Measurements from ENCODE around the gene TNFSF13B.
"Not testable (repeated sequence)": the region's sequence is repeated elsewhere in the genome, so short reads cannot be mapped to it uniquely, and the experiment has no call there.

Gene TNFSF13B

DNA sequence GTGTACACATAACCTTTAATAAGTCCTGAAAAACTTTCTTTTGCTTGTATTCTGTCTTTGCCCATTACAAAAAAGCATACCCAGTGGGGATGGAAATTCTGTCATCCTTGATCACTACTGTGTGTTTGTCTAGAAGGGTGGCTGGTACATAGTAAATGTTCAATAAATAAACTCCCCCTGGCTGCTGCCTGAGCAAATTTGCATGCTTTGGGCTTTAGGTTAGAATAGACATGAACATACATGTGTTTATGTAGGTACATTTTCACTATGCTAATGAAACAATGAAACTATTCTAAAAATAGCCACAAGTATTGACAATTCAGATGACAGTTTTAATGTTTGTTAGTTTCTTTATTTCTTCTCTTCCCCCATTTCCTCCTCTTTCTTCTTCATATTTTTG, 36.1 kb downstream of the TNFSF13B start:
- Histone ChIP-seq H3K9ac (ENCODE audit: low read length) (no peak overlapping the region), H4K91ac (ENCODE audit: low read length) (no peak overlapping the region), H3K36me3 (ENCODE audit: control insufficient read depth in 1 of 2, insufficient read depth in 2 of 2, low read depth in 1 of 2, low read length in 2 of 2) (no peaks in the 10 kb centered on the region), H3K18ac (ENCODE audit: low read depth in 1 of 2, low read length in 2 of 2) (no peak overlapping the region), H3K23ac (ENCODE audit: low read length in 2 of 2) (no peak overlapping the region), H2BK15ac (ENCODE audit: low read depth, poor library complexity, severe bottlenecking) (no peak overlapping the region), H2AK5ac (ENCODE audit: low read length, severe bottlenecking) (no peak overlapping the region), H3K4ac (ENCODE audit: low read depth in 1 of 2, low read length in 2 of 2) (no peak overlapping the region), H3K4me1 (ENCODE audit: control insufficient read depth, insufficient read depth, low read depth, low read length) (no peaks in the 10 kb centered on the region), H2BK12ac (ENCODE audit: low read length in 2 of 2) (no peak overlapping the region), H2AFZ (ENCODE audit: low read depth, low read length) (no peak overlapping the region), H3K14ac (ENCODE audit: low read length in 2 of 2) (no peak overlapping the region), H3K79me1 (replicated peaks; ENCODE audit: low read length, poor library complexity, severe bottlenecking) (no peaks in the 10 kb centered on the region), H2BK120ac (ENCODE audit: low read depth, low read length) (no peak overlapping the region), H3K27me3 (ENCODE audit: control insufficient read depth in 1 of 2, insufficient read depth in 1 of 2, low read length in 2 of 2) (no peaks in the 10 kb centered on the region), H3K9me3 (ENCODE audit: control insufficient read depth, low read length) (no peaks in the 10 kb centered on the region), H3K27ac (ENCODE audit: low read length, poor library complexity, severe bottlenecking) (no peak overlapping the region), H3K4me2 (ENCODE audit: low read length, poor library complexity, severe bottlenecking) (no peak overlapping the region), H2BK5ac (ENCODE audit: low read depth, low read length, poor library complexity, severe bottlenecking) (no peak overlapping the region), H3K4me3 (ENCODE audit: insufficient read depth in 1 of 2, low read depth in 1 of 2, low read length in 2 of 2) (no peak overlapping the region), H4K8ac (ENCODE audit: low read length) (no peak overlapping the region)
- no peak for DNase-seq

DNA sequence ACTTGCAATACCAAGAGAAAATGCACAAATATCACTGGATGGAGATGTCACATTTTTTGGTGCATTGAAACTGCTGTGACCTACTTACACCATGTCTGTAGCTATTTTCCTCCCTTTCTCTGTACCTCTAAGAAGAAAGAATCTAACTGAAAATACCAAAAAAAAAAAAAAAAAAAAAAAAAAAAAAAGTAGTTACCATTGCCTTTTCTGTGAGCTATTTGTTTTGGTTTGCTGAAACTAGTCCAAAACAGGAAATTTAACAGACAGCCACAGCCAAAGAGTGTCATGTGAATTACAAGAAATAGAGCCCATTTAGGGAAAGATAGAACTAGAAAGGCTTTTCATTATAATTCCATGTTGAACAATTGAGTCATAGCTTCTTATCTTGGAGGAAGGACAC, 37.3 kb downstream of the TNFSF13B start:
- no peak overlapping the region for H3K4me2 ChIP-seq (ENCODE audit: low read length, poor library complexity, severe bottlenecking)
- DNase-seq = no peak
- no peaks in the 10 kb centered on the region for H3K79me1 ChIP-seq (replicated peaks; ENCODE audit: low read length, poor library complexity, severe bottlenecking)
- no peak overlapping the region for H2BK15ac ChIP-seq (ENCODE audit: low read depth, poor library complexity, severe bottlenecking)
- no peak overlapping the region for H4K91ac ChIP-seq (ENCODE audit: low read length)
- no peak overlapping the region for H3K9ac ChIP-seq (ENCODE audit: low read length)
- H3K4me3 ChIP-seq (ENCODE audit: insufficient read depth in 1 of 2, low read depth in 1 of 2, low read length in 2 of 2) = no peak overlapping the region
- no peak overlapping the region for H3K23ac ChIP-seq (ENCODE audit: low read length in 2 of 2)
- no peak overlapping the region for H2BK12ac ChIP-seq (ENCODE audit: low read length in 2 of 2)
- no peaks in the 10 kb centered on the region for H3K9me3 ChIP-seq (ENCODE audit: control insufficient read depth, low read length)
- no peaks in the 10 kb centered on the region for H3K36me3 ChIP-seq (ENCODE audit: control insufficient read depth in 1 of 2, insufficient read depth in 2 of 2, low read depth in 1 of 2, low read length in 2 of 2)
- H3K27ac ChIP-seq (ENCODE audit: low read length, poor library complexity, severe bottlenecking) = no peak overlapping the region
- no peak overlapping the region for H3K4ac ChIP-seq (ENCODE audit: low read depth in 1 of 2, low read length in 2 of 2)
- H2AFZ ChIP-seq (ENCODE audit: low read depth, low read length) = no peak overlapping the region
- H3K18ac ChIP-seq (ENCODE audit: low read depth in 1 of 2, low read length in 2 of 2) = no peak overlapping the region
- H3K27me3 ChIP-seq (ENCODE audit: control insufficient read depth in 1 of 2, insufficient read depth in 1 of 2, low read length in 2 of 2) = no peaks in the 10 kb centered on the region
- no peak overlapping the region for H2BK120ac ChIP-seq (ENCODE audit: low read depth, low read length)
- H2BK5ac ChIP-seq (ENCODE audit: low read depth, low read length, poor library complexity, severe bottlenecking) = no peak overlapping the region
- H4K8ac ChIP-seq (ENCODE audit: low read length) = no peak overlapping the region
- H3K14ac ChIP-seq (ENCODE audit: low read length in 2 of 2) = no peak overlapping the region
- no peak overlapping the region for H2AK5ac ChIP-seq (ENCODE audit: low read length, severe bottlenecking)
- H3K4me1 ChIP-seq (ENCODE audit: control insufficient read depth, insufficient read depth, low read depth, low read length) = no peaks in the 10 kb centered on the region

DNA sequence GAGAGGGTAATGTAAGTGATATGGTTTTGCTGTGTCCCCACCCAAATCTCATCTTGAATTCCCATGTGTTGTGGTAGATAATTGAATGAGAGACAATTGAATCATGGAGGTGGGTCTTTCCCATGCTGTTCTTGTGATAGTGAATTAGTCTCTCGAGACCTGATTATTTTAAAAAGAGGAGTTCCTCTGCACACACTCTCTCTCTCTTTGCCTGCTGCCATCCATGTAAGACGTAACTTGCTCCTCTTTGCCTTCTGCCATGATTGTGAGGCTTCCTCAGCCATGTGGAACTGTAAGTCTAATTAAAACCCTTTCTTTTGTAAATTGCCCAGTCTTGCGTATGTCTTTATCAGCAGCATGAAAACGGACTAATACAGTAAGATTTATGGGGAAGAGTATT, 42.1 kb downstream of the TNFSF13B start:
- not testable (repeated sequence) for H3K79me1 ChIP-seq (replicated peaks; ENCODE audit: low read length, poor library complexity, severe bottlenecking); H2AK5ac ChIP-seq (ENCODE audit: low read length, severe bottlenecking); H2BK5ac ChIP-seq (ENCODE audit: low read depth, low read length, poor library complexity, severe bottlenecking); H3K27me3 ChIP-seq (ENCODE audit: control insufficient read depth in 1 of 2, insufficient read depth in 1 of 2, low read length in 2 of 2); H4K91ac ChIP-seq (ENCODE audit: low read length); H3K23ac ChIP-seq (ENCODE audit: low read length in 2 of 2); H2AFZ ChIP-seq (ENCODE audit: low read depth, low read length); H3K4me1 ChIP-seq (ENCODE audit: control insufficient read depth, insufficient read depth, low read depth, low read length); H3K14ac ChIP-seq (ENCODE audit: low read length in 2 of 2); H3K9ac ChIP-seq (ENCODE audit: low read length); H3K4me2 ChIP-seq (ENCODE audit: low read length, poor library complexity, severe bottlenecking); H2BK15ac ChIP-seq (ENCODE audit: low read depth, poor library complexity, severe bottlenecking); H3K9me3 ChIP-seq (ENCODE audit: control insufficient read depth, low read length); H2BK120ac ChIP-seq (ENCODE audit: low read depth, low read length); H3K4ac ChIP-seq (ENCODE audit: low read depth in 1 of 2, low read length in 2 of 2); H3K4me3 ChIP-seq (ENCODE audit: insufficient read depth in 1 of 2, low read depth in 1 of 2, low read length in 2 of 2); DNase-seq; H3K18ac ChIP-seq (ENCODE audit: low read depth in 1 of 2, low read length in 2 of 2); H2BK12ac ChIP-seq (ENCODE audit: low read length in 2 of 2); H3K27ac ChIP-seq (ENCODE audit: low read length, poor library complexity, severe bottlenecking); H4K8ac ChIP-seq (ENCODE audit: low read length); H3K36me3 ChIP-seq (ENCODE audit: control insufficient read depth in 1 of 2, insufficient read depth in 2 of 2, low read depth in 1 of 2, low read length in 2 of 2)
- 93% methylated on average over 3 of the region's 4 CpGs for WGBS

- Histone ChIP-seq H2AFZ (ENCODE audit: low read depth, low read length) (no peak overlapping the region), H3K9me3 (ENCODE audit: control insufficient read depth, low read length) (no peaks in the 10 kb centered on the region), H4K8ac (ENCODE audit: low read length) (no peak overlapping the region), H3K4me1 (ENCODE audit: control insufficient read depth, insufficient read depth, low read depth, low read length) (no peaks in the 10 kb centered on the region), H3K4ac (ENCODE audit: low read depth in 1 of 2, low read length in 2 of 2) (no peak overlapping the region), H2AK5ac (ENCODE audit: low read length, severe bottlenecking) (no peak overlapping the region), H3K9ac (ENCODE audit: low read length) (no peak overlapping the region), H3K36me3 (ENCODE audit: control insufficient read depth in 1 of 2, insufficient read depth in 2 of 2, low read depth in 1 of 2, low read length in 2 of 2) (no peaks in the 10 kb centered on the region), H4K91ac (ENCODE audit: low read length) (no peak overlapping the region), H3K27ac (ENCODE audit: low read length, poor library complexity, severe bottlenecking) (no peak overlapping the region), H3K27me3 (ENCODE audit: control insufficient read depth in 1 of 2, insufficient read depth in 1 of 2, low read length in 2 of 2) (no peaks in the 10 kb centered on the region), H3K18ac (ENCODE audit: low read depth in 1 of 2, low read length in 2 of 2) (no peak overlapping the region), H3K79me1 (replicated peaks; ENCODE audit: low read length, poor library complexity, severe bottlenecking) (no peaks in the 10 kb centered on the region), H3K4me3 (ENCODE audit: insufficient read depth in 1 of 2, low read depth in 1 of 2, low read length in 2 of 2) (no peak overlapping the region), H2BK120ac (ENCODE audit: low read depth, low read length) (no peak overlapping the region), H3K23ac (ENCODE audit: low read length in 2 of 2) (no peak overlapping the region), H2BK12ac (ENCODE audit: low read length in 2 of 2) (no peak overlapping the region), H2BK15ac (ENCODE audit: low read depth, poor library complexity, severe bottlenecking) (no peak overlapping the region), H3K14ac (ENCODE audit: low read length in 2 of 2) (no peak overlapping the region), H2BK5ac (ENCODE audit: low read depth, low read length, poor library complexity, severe bottlenecking) (no peak overlapping the region), H3K4me2 (ENCODE audit: low read length, poor library complexity, severe bottlenecking) (no peak overlapping the region)
- WGBS = 88% methylated on average over 2 of the region's 3 CpGs
- no peak for DNase-seq
These were observed 43.9 kb downstream of the TNFSF13B start for GRCh38 chr13:108313382-108313781.

All from mesenchymal stem cell (in vitro differentiated cells and primary cell).